GM19467 (cell line): ENCODE measurements around the gene MELK.
"Not testable (repeated sequence)": the region's sequence is repeated elsewhere in the genome, so short reads cannot be mapped to it uniquely, and the experiment has no call there.

Source experiments
- ATAC-seq: cut with Tn5 transposase; IDR thresholded peaks from one replicate; pipeline ENCODE4 v1.9.1; 2021; ENCODE audit warnings: mild to moderate bottlenecking, moderate library complexity; ENCODE audit not compliant: unreplicated experiment

MELK gene

DNA sequence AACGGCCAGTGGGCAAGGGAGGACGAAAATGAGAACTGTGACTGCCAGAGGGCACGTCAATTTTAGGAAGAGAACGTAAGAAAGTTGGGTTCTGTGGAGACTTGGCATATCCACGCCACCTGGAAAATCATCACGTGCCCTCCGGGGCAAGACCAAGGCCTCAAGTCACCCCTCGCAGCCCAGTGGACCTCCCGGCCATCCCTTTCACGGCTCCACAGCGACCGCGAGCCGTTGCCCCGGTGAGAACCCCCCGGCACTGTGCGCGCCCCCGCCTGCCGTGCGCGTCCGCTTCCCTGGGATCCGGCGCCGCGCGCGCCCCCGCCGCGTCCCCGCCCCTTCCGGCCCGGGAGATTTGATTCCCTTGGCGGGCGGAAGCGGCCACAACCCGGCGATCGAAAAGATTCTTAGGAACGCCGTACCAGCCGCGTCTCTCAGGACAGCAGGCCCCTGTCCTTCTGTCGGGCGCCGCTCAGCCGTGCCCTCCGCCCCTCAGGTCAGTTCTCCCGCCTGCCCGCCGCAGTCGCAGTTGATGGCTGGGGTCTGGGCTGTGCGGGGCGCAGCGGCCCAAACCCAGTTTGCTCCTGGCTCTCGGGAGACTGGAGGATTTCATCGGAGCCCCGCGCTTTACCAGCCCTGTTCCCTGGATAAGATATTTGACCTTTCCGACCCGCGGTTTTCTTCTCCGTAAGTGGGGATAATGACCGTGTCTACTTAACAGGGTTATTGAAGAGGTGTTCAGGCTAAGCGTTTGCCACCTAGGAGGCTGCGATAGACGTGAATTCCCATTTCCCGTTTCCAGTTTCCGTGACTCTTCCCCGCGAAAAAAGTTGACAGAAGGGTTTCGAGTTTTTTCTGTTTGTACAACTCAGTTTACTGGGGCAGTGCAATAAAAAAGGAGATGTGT, at the start of gene MELK:
Gene MELK (plus strand): TSS at position 381 of the 904 bp plus-strand sequence. CDS start 8,787 bp downstream, outside the sequence.
- peak; percentile 71 for ATAC-seq

DNA sequence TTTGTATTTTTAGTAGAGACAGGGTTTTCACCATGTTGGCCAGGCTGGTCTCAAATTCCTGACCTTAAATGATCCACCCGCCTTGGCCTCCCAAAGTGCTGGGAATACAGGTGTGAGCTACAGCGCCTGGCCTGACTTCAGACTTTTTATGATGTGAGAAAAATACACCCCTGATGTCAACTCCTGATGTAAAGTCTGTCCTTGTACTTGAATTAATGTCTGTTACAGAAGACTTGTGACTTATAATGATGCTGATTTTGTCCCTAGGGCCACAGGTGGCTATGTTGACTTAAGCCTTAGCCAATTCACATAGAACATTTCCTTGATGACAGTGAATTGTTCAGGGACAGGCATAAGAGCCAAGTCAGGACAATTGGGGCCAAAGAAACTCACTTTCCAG, 42.5 kb upstream of the MELK start:
- no peak for ATAC-seq

DNA sequence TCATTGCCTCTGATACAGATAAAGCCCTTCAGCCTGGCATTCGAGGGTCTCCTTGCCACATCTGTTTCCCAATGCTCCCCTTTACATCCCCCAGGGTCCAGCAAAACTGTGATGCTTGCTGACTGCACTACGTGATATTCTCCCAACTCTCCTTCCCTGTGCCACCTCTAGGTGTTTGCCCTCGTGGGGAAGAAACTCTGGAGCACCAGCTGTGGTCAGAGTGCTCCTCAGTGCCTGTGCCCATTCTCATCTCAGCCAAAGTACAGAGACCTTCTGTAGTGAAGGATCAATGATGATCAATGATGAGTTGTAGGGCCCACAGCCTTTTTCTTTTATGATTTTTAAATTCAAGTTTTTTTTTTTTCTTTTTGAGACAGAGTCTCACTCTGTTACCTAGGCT, 40.3 kb upstream of the MELK start:
- ATAC-seq, result no peak

DNA sequence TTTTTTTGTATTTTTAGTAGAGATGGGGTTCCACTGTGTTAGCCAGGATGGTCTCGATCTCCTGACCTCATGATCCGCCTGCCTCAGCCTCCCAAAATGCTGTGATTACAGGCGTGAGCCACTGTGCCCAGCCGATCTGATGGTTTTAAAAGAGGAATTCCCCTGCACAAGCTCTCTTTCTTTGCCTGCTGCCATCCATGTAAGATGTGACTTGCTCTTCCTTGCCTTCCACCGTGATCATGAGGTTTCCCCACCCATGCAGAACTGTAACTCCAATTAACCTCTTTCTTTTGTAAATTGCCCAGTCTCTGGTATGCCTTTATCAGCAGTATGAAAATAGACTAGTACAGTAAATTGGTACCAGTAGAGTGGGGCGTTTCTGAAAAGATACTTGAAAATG, 39.0 kb upstream of the MELK start:
- not testable (repeated sequence) for ATAC-seq

DNA sequence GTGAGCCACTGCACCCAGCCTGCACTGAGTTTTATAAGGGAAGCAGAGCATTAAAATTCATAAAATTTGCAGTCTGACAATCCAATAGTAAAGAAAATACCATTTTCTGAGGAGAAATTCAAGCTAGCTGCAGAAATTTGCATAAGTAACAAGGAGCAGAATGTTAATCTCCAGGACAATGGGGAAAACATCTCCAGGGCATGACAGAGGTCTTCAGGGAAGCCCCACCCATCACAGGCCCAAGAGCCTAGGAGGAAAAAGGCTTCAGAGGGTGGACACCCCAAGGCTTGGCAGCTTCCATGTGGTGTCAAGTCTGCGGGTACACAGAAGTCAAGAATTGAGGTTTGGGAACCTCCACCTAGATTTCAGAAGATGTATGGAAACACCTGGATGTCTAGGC, 37.6 kb upstream of the MELK start:
- no peak for ATAC-seq

DNA sequence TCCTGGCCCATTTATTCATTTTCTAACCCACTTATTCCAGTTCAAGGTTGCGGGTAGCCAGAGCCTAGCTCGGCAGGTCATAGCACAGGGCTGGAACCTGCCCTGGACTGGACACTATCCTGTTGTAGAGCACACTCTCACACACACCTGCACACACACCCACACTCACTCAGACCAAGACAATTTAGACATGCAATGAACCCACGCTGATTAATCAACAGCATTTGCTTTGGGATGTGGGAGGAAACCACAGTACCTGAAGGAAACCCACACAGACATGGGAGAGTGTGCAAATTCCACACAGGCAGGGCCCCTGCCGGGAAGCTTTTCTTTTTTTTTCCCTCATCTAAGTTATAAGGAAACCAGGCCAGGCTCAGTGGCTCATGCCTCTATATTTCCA, 34.8 kb upstream of the MELK start:
- ATAC-seq, result no peak

DNA sequence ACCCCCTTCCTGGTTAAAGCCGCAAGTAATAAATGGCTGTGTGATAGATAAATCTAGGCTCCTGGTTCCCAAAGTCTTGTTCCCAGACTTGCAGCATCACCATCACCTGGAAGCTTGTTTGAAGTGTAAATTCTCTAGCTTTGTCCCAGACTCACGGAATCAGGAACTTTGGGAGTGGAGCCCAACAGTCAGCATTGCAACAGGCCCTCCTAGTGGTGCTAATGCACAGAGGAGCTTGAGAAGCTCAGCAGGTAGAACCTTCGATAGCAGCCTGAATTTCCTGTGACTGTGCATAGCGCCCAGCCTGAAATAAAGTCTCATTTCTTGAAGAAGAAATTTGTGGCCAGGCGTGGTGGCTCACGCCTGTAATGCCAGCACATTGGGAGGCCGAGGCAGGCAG, 30.3 kb upstream of the MELK start:
- ATAC-seq, result no peak

DNA sequence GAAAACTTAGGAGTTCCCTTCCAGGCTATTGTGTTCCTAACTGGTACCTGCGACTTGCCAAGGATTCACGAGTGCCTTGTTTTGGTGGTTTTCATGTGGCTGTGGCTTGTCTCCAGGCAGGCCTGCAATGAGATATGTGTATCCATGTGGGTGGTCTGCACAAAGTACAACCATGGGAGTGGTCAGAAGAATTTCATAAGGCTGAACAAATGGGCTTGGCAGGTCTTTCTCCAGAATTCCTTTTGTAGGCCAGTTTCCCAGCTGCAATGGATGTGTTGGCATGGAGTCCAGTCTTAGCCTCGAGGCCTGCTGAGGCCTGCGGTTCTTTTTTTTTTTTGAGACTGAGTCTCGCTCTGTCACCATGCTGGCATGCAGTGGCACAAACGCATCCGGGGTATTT, 28.8 kb upstream of the MELK start:
- ATAC-seq, result no peak

DNA sequence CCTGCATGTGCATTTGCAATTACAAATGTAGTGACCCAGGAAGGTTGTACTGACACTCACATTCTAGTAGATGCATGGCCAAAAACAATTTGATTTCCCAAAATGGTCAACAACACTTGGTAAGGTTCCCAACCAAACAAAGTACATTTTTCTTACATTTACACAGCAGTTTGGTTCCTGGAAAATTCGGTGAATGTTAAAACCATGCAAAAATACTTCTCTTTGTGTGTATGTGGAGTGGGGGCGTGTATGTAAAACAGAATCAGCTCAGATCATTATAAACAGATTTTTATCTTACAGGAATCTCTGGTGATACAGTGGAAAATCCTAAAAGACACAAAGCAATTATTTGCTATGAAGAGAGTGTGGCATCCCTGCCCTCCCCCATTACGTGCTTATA, 25.1 kb upstream of the MELK start:
- no peak for ATAC-seq

DNA sequence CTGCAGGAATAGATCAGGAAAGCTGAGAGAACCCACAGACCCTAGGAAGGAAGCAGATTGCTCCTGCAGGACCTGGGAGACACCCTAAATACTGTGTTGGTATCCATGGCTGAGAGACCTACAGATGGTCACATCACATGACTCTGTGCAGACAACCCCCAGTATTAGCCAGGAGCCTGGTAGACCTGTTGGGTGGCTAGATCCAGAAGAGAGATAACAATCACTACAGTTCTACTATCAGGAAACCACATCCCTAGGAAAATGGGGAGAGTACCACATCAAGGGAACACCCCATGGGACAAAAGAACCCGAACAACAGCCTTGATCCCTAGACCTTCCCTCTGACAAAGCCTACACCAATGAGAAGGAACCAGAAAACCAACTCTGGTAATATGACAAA, 24.2 kb upstream of the MELK start:
- ATAC-seq, result no peak

DNA sequence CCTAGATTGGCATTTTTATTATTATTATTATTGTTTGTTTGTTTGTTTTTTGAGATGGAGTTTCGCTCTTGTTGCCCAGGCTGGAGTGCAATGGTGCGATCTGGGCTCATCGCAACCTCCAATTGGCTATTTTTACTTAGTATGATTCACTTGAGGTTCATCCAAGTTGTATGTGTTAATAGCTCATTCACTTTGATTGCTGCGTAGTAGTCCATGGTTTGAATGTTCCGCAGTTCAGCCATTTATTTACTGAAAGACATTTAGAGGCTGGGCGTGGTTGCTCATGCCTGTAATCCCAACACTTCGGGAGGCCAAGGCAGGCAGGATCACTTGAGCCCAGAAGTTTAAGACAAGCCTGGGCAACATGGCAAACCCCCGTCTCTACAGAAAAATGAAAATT, 22.6 kb upstream of the MELK start:
- ATAC-seq, result no peak

DNA sequence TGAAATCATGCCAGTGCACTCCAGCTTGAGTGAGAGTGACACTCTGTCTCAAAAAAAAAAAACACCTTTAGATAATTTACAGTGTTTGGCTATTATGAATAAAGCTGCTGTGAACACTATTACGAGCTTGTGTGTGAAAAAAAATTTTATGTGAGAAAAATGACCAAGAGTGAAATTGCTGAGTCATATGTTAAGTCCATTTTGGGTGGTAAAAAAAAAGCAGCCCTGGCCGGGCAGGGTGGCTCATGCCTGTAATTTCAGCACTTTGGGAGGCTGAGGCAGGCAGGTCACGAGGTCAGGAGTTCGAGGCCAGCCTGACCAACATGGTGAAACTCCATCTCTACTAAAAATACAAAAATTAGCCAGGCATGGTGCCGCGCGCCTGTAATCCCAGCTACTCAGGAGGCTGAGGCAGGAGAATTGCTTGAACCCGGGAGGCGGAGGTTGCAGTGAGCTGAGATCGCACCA, 22.0 kb upstream of the MELK start:
- not testable (repeated sequence) for ATAC-seq

DNA sequence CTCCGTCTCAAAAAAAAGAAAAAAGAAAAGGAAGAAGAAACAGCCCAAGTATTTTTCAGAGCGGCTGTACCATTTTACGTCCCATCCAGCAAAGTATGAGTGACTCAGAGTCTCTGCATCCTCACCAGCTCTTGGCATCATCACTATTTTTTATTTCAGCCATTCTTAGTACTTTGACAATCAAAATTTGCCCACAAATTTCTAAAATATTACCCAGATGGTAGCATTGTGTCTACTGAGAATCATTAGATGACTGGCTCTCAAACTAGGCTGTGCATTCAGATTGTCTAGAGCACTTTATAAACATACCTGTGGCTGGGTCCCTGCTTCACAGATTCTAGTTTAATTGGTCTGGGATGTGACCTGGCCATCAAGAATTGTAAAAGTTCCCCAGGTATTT, 21.6 kb upstream of the MELK start:
- no peak for ATAC-seq

DNA sequence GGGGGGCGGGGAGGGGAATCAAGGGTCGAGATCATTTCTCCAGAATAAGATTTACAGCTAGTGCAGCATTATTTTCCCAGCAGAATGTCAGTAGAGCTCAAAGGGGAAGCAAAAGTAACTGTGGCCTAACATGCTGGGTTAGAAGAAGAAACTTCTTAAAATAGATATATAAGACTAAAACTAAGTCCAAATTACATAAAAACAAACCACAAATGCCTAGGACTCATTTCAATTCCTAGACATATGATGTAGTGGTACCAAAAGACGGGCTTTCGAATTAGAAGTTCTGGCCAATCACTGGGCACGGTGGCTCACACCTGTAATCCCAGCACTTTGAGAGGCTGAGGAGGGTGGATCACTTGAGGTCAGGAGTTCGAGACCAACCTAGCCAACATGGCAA, 20.8 kb upstream of the MELK start:
- ATAC-seq, result no peak

DNA sequence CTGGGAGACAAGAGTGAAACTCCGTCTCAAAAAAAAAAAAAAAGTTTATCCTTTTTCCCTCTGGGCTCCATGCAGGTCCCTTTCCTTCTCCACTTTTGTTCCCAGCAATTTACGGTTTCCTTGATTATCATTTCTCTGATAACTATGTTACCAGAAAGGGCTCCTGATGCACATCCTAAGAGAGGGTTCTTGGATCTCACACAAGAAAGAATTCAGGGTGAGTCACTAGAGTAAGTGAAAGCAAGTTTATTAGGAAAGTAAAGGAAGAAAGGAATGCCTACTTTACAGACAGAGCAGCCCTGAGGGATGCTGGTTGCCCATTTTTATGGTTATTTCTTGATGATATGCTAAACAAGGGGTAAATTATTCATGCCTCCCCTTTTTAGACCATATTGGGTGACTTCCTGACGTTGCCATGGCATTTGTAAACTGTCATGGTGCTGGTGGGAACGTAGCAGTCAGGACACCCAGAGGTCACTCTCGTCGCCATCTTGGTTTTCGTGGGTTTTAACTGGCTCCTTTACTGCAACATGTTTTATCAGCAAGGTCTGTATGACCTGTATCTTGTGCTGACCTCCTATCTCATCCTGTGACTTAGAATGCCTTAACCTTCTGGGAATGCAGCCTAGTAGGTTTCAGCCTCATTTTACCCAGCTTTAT, 13.5 kb upstream of the MELK start:
- no peak for ATAC-seq

DNA sequence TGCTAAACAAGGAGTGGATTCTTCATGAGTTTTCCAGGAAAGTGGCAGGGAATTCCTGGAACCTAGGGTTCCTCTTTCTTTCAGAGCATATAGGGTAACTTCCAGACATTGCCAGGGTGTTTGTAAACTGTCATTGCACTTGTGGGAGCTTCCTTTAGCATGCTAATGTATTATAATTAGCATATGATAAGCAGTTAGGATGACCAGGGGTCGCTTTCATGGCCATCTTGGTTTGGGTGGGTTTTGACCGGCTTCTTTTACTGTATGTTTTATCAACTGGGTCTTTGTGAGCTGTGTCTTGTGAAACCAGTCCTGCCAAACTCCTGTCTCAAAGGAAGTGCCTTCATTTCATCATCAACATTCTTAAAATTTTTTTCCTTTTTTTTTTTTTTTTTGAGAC, 11.9 kb upstream of the MELK start:
- no peak for ATAC-seq

DNA sequence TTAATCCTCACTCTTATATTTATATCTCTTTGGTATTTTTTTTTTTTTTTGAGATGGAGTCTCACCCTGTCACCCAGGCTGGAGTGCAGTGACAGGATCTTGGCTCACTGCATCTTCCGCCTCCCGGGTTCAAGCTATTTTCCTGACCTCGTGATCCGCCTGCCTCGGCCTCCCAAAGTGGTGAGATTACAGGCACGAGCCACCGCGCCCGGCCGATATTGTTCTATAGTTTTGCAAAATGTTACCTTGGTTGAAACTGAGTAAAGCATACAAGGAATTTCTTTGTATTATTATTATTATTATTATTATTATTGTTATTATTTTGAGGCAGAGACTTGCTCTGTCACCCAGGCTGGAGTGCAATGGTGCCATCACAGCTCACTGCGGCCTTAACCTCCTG, 9.9 kb upstream of the MELK start:
- ATAC-seq, result not testable (repeated sequence)

DNA sequence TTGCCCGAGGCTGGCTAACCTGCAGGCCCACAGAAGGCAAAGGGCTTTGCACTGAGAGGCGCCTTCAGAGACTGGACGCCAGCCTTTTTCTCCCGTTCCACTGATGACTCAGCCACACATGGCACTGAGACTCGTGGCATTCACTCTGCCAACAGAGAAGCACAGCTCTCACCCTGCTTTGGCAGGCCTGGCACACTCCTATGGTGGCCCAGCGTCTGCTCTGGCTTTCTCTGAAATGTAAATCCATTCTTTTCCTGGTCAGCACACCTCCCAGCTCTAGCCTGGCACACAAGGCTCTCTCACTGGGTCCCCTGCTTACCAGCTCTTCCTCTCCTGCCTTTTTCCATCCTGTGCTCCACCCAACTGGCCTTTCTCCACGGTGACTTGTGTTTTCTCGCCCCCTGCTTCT, 5.9 kb upstream of the MELK start:
- no peak for ATAC-seq

DNA sequence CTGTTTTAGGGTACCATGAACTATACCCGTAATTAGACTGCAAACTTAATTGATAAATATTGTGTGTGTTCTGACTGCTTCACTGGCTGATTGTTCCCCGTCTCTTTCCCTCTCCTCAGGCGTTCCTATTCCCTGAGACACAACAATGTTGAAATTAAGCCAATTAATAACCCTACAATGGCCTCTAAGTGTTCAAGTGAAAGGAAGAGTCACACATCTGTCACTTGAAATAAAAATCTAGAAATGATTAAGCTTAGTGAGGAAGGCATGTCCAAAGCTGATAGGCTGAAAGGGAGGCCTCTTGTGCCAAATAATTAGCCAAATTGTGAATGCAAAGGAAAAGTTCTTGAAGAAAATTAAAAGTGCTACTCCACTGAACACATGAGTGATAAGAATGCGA, 4.0 kb upstream of the MELK start:
- ATAC-seq, result not testable (repeated sequence)

DNA sequence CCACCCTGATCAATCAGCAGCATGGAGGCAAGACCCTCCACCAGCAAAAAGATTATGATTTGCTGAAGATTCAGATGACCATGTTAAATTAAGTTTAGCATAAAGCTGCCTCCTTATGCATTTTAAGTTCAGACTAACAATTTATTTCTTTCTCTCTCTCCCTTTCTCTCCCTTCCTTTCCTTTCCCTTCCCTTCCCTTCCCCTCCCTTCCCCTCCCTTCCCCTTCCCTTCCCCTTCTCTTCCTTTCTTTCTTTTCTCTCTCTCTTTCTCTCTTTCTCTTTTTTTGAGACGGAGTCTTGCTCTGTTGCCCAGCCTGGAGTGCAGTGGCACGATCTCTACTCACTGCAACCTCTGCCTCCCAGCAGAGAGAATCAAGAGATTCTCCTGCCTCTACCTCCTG, 1.4 kb upstream of the MELK start:
- ATAC-seq, result no peak

DNA sequence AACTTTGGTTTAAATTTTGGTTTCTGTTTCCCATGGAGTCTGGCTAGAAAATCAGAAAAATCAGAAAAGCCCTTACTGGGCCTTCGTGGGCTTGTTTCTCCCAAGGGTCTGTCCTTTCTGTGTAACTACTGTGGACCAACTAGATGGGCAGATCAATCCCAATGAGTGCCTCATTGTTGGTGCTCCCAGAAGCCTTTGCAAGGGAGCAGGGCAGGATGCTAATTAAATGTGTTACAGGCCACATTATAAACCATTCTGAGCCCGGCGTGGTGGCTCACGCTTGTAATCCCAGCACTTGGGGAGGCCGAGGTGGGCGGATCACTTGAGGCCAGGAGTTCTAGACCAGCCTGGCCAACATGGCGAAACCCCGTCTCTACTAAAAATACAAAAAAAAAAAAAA, 1.4 kb downstream of the MELK start:
- ATAC-seq, result not testable (repeated sequence)

DNA sequence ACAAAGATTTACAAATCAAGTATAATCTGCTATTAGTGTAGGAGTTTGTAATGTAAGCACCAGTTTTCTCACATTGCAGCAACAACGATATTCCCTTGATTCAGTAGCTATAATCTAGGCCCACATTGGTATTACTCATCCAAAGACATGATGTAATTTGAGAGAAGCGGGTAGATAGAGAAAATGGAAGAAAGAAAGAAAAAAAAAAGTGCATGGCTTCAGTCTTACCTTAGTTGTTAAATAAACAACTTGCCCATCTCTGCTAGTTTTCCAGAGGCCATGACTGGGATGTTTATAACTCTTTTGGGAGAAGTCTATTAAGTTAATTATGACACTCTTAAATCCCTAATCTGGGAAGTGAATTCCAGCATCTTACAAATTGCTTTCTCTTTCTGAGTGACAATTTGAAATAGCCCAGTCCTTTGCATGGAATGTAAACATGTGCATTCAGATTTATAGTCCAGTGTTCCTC, 2.8 kb downstream of the MELK start:
- no peak for ATAC-seq
